ENCODE data around the gene DOK7. TPM values are rescaled to one million over a fixed set of nuclear protein-coding genes. Genes with fewer than 3 reads are reported as not detected.

Gene DOK7
- total RNA-seq, 1 experiment from 2014 or later, result 0.26 TPM

GRCh38 chr4:3527914-3528876 is 65.1 kb downstream of the DOK7 start:
- DNase-seq, result no peak
- Histone ChIP-seq H3T11ph (ENCODE audit: low read length) (no peak overlapping the region), H2BK15ac (ENCODE audit: low read depth, low read length) (no peak overlapping the region), H2BK20ac (ENCODE audit: low read depth, low read length, poor library complexity, severe bottlenecking) (no peak overlapping the region), H4K91ac (ENCODE audit: insufficient read length, low read depth, low read length) (no peak overlapping the region), H3K23me2 (ENCODE audit: insufficient read length, low read depth, low read length, poor library complexity, severe bottlenecking) (peaks cover 13% of the 10 kb centered on the region), H3K9ac (ENCODE audit: extremely low read depth, insufficient read length, low read length) (no peak overlapping the region), H3K14ac (ENCODE audit: insufficient read depth, low read length) (no peak overlapping the region), H2BK5ac (ENCODE audit: insufficient read length, low read length) (no peak overlapping the region), H3K27ac (ENCODE audit: insufficient read length, low read depth, low read length) (no peak overlapping the region), H3K79me2 (ENCODE audit: insufficient read depth, low read length) (peaks cover 4% of the 10 kb centered on the region; the same call in 1 of the 2 replicates), H2BK12ac (ENCODE audit: insufficient read length, low read depth, low read length) (no peak overlapping the region), H4K5ac (ENCODE audit: insufficient read length, low read depth, low read length) (no peak overlapping the region), H3K79me1 (ENCODE audit: insufficient read depth, low read depth, low read length, poor library complexity, severe bottlenecking) (peaks cover 4% of the 10 kb centered on the region), H3K4me1 (ENCODE audit: insufficient read depth, low read length) (no peaks in the 10 kb centered on the region), H2BK120ac (ENCODE audit: low read depth, low read length, poor library complexity, severe bottlenecking) (no peak overlapping the region), H3K56ac (ENCODE audit: insufficient read length, low read depth, low read length) (no peak overlapping the region), H3K18ac (ENCODE audit: insufficient read length, low read depth, low read length) (no peak overlapping the region), H3K4me2 (ENCODE audit: insufficient read depth, insufficient read length, low read length) (no peak overlapping the region), H2AK5ac (ENCODE audit: insufficient read length, low read length) (no peak overlapping the region), H2AFZ (ENCODE audit: low read length) (no peak overlapping the region), H3K27me3 (ENCODE audit: insufficient read depth, low read length) (no peaks in the 10 kb centered on the region; the same call in 1 of the 2 replicates), H3K23ac (ENCODE audit: insufficient read length, low read depth, low read length) (no peak overlapping the region), H4K20me1 (ENCODE audit: control insufficient read depth, insufficient read depth, insufficient read length) (no peaks in the 10 kb centered on the region), H4K8ac (replicated peaks; ENCODE audit: insufficient read length, low read depth, low read length) (no peak overlapping the region), H3K4ac (ENCODE audit: low read depth, low read length) (no peak overlapping the region), H3K9me3 (ENCODE audit: control insufficient read depth, low read depth, low read length) (no peaks in the 10 kb centered on the region)
- Mint-ChIP-seq H3K36me3 (ENCODE audit: insufficient read depth in 1 of 3, low read depth in 3 of 3) (peaks cover 11 to 45% (median 39%) of the 10 kb centered on the region in 3 experiments), H3K4me1 (peaks cover 8 to 32% of the 10 kb centered on the region in 2 experiments), H3K27me3 (ENCODE audit: low read depth) (peaks cover 8% of the 10 kb centered on the region), H3K4me3 (0 out of 5 replicates have a peak overlapping the region, but pooled peaks of 1 of the 2 experiments have one; percentile 8), H3K27ac (no peak overlapping the region), H3K9me3 (no peaks in the 10 kb centered on the region)
- TF ChIP-seq CTCF (conservative IDR thresholded peaks at IDR 0.05), result no peak
- no CpG with 5 or more reads among the region's 27 CpGs for WGBS (ENCODE audit: extremely low coverage, insufficient read length, low lambda C conversion rate)

Data from H9 (cell line).